ENCODE measurements around the gene CR2.

CR2 gene

GRCh38 chr1:207417076-207417475, 37.1 kb upstream of the CR2 start:
- H3K27ac ChIP-seq, result no peak overlapping the region
- TF ChIP-seq CTCF (IDR thresholded peaks at IDR 0.05) (no peak), ZFX (IDR thresholded peaks at IDR 0.05; ENCODE audit: borderline replicate concordance) (no peak)

- TF ChIP-seq ZFX (IDR thresholded peaks at IDR 0.05; ENCODE audit: borderline replicate concordance), result no peak
- no peak for TF ChIP-seq CTCF (IDR thresholded peaks at IDR 0.05)
- no peak overlapping the region for H3K27ac ChIP-seq
These were observed 35.8 kb upstream of the CR2 start for GRCh38 chr1:207418351-207418750.

DNA sequence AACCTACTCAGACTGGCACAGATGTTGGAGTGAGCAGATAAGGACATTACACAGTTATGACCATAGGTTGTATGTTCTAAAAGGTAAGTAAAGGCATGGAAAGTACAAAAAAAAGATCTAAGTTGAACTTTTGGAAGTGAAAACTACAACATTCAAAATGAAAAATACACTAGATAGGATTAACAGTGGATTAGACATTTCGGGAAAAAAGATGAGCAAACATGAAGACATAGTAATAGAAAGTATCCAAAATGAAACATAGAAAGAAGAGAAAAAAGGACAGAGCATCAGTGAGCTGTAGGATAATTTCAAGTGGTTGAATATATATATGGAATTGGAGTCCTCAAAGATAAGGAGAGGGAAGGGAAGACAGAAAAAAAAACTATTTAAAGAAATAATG, 34.0 kb upstream of the CR2 start:
- H3K27ac ChIP-seq, result no peak overlapping the region
- TF ChIP-seq ZFX (IDR thresholded peaks at IDR 0.05; ENCODE audit: borderline replicate concordance), result no peak
- TF ChIP-seq CTCF (IDR thresholded peaks at IDR 0.05), result no peak

- no peak overlapping the region for H3K27ac ChIP-seq
- TF ChIP-seq CTCF (IDR thresholded peaks at IDR 0.05), result no peak
- TF ChIP-seq ZFX (IDR thresholded peaks at IDR 0.05; ENCODE audit: borderline replicate concordance), result no peak
These were observed 33.0 kb upstream of the CR2 start for GRCh38 chr1:207421078-207421477.

GRCh38 chr1:207423560-207424292, 30.4 kb upstream of the CR2 start:
- TF ChIP-seq ZFX (IDR thresholded peaks at IDR 0.05; ENCODE audit: borderline replicate concordance), result no peak
- TF ChIP-seq CTCF (IDR thresholded peaks at IDR 0.05), result peak; percentile 33
- no peak overlapping the region for H3K27ac ChIP-seq

- no peak for TF ChIP-seq ZFX (IDR thresholded peaks at IDR 0.05; ENCODE audit: borderline replicate concordance)
- TF ChIP-seq CTCF (IDR thresholded peaks at IDR 0.05), result no peak
- H3K27ac ChIP-seq, result no peak overlapping the region
These were observed 29.5 kb upstream of the CR2 start for GRCh38 chr1:207424570-207425131.

- TF ChIP-seq CTCF (IDR thresholded peaks at IDR 0.05) (no peak), ZFX (IDR thresholded peaks at IDR 0.05; ENCODE audit: borderline replicate concordance) (no peak)
- no peak overlapping the region for H3K27ac ChIP-seq
These were observed 26.1 kb upstream of the CR2 start for GRCh38 chr1:207427832-207428585.
